ENCODE data around the gene ADH1C. TPM values are rescaled to one million over a fixed set of nuclear protein-coding genes. Genes with fewer than 3 reads are reported as not detected.

ADH1C gene
- polyA plus RNA-seq, 2 donors = 1.7 to 2.3 TPM

DNA sequence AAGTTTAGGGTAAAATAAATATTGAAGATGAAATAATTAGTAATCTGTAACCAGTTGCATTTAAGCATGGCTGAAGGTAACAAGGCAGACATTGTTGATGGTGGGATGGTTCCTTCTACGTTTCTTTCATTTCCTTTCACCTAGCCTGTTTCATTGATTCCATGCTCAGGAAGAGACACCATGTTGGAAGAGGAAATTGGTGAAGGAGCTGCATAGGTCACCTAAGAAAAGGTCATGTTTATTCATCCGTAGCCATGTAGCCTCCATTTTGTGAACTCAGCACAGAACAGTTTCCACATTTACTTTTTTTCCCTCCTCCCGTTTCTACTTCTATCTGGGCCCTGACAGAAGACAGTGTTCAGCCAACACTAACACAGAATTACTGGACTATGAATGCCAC lies 35.2 kb downstream of the ADH1C start:
- peaks cover 0 to 2% of the 10 kb centered on the region in 2 donors for H3K36me3 ChIP-seq (ENCODE audit: control insufficient read depth in 2 of 2, insufficient read depth in 2 of 2, low read length in 1 of 2)
- no peaks in the 10 kb centered on the region for H3K27me3 ChIP-seq (ENCODE audit: control insufficient read depth in 1 of 2, insufficient read depth in 2 of 2, low read length in 2 of 2)
- no peaks in the 10 kb centered on the region for H3K4me1 ChIP-seq (ENCODE audit: control insufficient read depth in 2 of 2, insufficient read depth in 2 of 2, low read length in 1 of 2)
- peaks cover 0 to 2% of the 10 kb centered on the region in 2 donors for H3K9me3 ChIP-seq (ENCODE audit: control insufficient read depth in 2 of 2, insufficient read depth in 1 of 2, low read depth in 1 of 2, low read length in 1 of 2)
- peak overlapping the region in 1 of 2 donors; percentile 21 for H3K27ac ChIP-seq (ENCODE audit: low read depth in 2 of 2, low read length in 1 of 2)
- H3K4me3 ChIP-seq (ENCODE audit: low read depth in 1 of 2, low read length in 2 of 2) = no peak overlapping the region
- WGBS, 2 donors = 76 to 80% methylated on average over 3 of the region's 3 CpGs

DNA sequence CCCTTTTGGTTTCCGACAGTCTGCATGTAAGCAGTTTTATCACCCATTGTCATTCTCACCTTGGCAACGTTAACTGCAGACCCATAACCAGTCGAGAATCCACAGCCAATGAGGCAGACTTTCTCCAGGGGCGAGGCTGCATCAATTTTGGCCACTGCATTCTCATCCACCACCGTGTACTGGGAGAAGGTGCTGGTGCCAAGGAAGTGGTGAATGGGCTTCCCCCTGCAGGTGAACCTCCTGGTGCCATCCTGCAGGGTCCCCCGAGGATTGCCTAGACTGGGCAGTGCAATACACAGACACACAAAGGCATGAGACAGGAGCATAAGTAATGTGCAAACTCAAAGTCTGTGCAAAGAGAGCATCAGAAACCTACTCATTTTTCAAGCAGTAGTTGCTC lies 36.7 kb downstream of the ADH1C start:
- Histone ChIP-seq H3K27ac (ENCODE audit: low read depth in 2 of 2, low read length in 1 of 2) (peak overlapping the region in 1 of 2 donors; percentile 5), H3K4me1 (ENCODE audit: control insufficient read depth in 2 of 2, insufficient read depth in 2 of 2, low read length in 1 of 2) (no peaks in the 10 kb centered on the region), H3K9me3 (ENCODE audit: control insufficient read depth in 2 of 2, insufficient read depth in 1 of 2, low read depth in 1 of 2, low read length in 1 of 2) (no peaks in the 10 kb centered on the region), H3K27me3 (ENCODE audit: control insufficient read depth in 1 of 2, insufficient read depth in 2 of 2, low read length in 2 of 2) (no peaks in the 10 kb centered on the region), H3K4me3 (ENCODE audit: low read depth in 1 of 2, low read length in 2 of 2) (no peak overlapping the region), H3K36me3 (ENCODE audit: control insufficient read depth in 2 of 2, insufficient read depth in 2 of 2, low read length in 1 of 2) (peaks cover 0 to 2% of the 10 kb centered on the region in 2 donors)
- 76 to 79% methylated on average over 6 of the region's 6 CpGs for WGBS, 2 donors

DNA sequence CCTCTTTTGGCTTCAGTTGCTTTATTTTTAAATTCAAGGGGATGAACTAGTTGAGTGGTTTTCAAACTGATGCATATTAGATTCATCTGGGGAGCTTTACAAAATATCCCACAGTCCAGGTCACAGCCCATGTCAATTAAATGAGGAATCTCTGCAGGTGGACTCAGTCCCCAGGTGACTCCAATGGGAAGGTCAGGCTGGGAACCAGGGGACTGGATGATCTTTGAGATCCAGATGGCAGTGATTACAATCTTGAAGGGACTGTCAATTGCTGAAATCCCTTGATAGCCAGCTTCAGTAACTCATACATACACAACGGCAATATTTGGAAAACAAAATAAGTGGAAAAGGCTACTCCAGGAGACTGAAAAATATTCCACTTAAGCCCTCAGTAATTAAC lies 38.3 kb downstream of the ADH1C start:
- no peaks in the 10 kb centered on the region for H3K9me3 ChIP-seq (ENCODE audit: control insufficient read depth in 2 of 2, insufficient read depth in 1 of 2, low read depth in 1 of 2, low read length in 1 of 2)
- 77 to 87% methylated on average over 1 of the region's 1 CpG for WGBS, 2 donors
- H3K27ac ChIP-seq (ENCODE audit: low read depth in 2 of 2, low read length in 1 of 2) = no peak overlapping the region
- H3K4me1 ChIP-seq (ENCODE audit: control insufficient read depth in 2 of 2, insufficient read depth in 2 of 2, low read length in 1 of 2) = no peaks in the 10 kb centered on the region
- no peak overlapping the region for H3K4me3 ChIP-seq (ENCODE audit: low read depth in 1 of 2, low read length in 2 of 2)
- peaks cover 0 to 2% of the 10 kb centered on the region in 2 donors for H3K36me3 ChIP-seq (ENCODE audit: control insufficient read depth in 2 of 2, insufficient read depth in 2 of 2, low read length in 1 of 2)
- no peaks in the 10 kb centered on the region for H3K27me3 ChIP-seq (ENCODE audit: control insufficient read depth in 1 of 2, insufficient read depth in 2 of 2, low read length in 2 of 2)

DNA sequence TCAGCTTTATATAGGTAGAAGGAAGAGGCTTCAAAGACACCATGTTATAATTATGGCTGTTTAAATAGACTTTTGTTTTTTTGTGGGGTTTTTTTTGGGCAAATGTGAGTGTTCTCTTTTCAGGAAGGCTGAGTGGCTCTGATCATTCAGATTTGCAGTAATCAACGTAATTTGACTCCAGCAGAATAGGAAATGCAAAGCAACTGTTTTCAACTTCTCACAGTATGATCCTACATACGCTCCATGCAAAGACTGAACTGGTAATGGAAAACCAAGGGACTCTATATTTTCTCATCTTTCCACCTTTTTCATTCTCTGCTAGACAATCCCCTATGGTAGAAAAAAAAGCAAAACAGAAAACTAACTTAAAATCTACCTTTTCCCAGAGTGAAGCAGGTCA lies 42.2 kb downstream of the ADH1C start:
- Histone ChIP-seq H3K27ac (ENCODE audit: low read depth in 2 of 2, low read length in 1 of 2) (no peak overlapping the region), H3K9me3 (ENCODE audit: control insufficient read depth in 2 of 2, insufficient read depth in 1 of 2, low read depth in 1 of 2, low read length in 1 of 2) (no peaks in the 10 kb centered on the region), H3K4me1 (ENCODE audit: control insufficient read depth in 2 of 2, insufficient read depth in 2 of 2, low read length in 1 of 2) (no peaks in the 10 kb centered on the region), H3K27me3 (ENCODE audit: control insufficient read depth in 1 of 2, insufficient read depth in 2 of 2, low read length in 2 of 2) (no peaks in the 10 kb centered on the region), H3K36me3 (ENCODE audit: control insufficient read depth in 2 of 2, insufficient read depth in 2 of 2, low read length in 1 of 2) (no peaks in the 10 kb centered on the region), H3K4me3 (ENCODE audit: low read depth in 1 of 2, low read length in 2 of 2) (no peak overlapping the region)
- WGBS, 2 donors = 72 to 74% methylated on average over 2 of the region's 2 CpGs

GRCh38 chr4:99305638-99306400 lies 46.7 kb downstream of the ADH1C start:
- no peaks in the 10 kb centered on the region for H3K9me3 ChIP-seq (ENCODE audit: control insufficient read depth in 2 of 2, insufficient read depth in 1 of 2, low read depth in 1 of 2, low read length in 1 of 2)
- H3K4me1 ChIP-seq (ENCODE audit: control insufficient read depth in 2 of 2, insufficient read depth in 2 of 2, low read length in 1 of 2) = no peaks in the 10 kb centered on the region
- no peak overlapping the region for H3K27ac ChIP-seq (ENCODE audit: low read depth in 2 of 2, low read length in 1 of 2)
- no peaks in the 10 kb centered on the region for H3K36me3 ChIP-seq (ENCODE audit: control insufficient read depth in 2 of 2, insufficient read depth in 2 of 2, low read length in 1 of 2)
- 91% methylated on average over 11 of the region's 11 CpGs for WGBS, 2 donors
- H3K27me3 ChIP-seq (ENCODE audit: control insufficient read depth in 1 of 2, insufficient read depth in 2 of 2, low read length in 2 of 2) = no peaks in the 10 kb centered on the region
- no peak overlapping the region for H3K4me3 ChIP-seq (ENCODE audit: low read depth in 1 of 2, low read length in 2 of 2)

DNA sequence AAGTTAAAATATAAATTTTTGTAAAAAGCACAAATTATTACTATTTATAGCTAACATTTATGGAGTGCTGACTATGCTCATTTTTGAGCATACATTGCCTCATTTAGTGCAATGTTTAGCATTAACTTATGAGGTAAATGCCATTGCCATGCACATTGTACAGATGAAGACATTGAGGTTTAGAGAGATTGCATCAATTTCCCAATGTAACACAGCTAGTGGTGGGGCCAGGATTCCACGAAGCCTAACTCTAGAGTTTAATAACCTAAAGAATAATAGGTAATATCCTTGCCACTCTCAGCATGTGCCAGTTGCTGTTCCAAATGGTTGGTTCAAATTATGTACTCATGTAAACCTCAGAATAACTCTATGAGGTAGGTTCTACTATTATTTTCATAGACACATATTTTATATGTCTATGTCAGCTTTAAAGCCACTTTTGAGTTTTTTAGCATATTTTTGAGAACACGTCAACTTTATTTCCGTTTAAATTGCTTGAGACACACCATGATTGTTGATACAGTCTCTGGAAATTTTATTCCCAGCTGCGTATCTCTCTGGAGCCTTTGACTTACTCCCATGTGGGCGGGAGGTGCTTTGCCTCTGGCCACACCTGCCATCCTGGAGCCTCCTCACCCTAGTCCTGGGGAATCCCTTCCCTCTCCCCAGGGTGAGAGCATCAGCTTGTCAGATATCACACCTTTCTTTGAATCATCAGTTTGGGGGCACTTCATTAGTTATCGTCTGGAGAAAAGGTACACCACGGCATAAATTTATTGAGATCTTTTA lies 51.0 kb downstream of the ADH1C start:
- 80 to 83% methylated on average over 7 of the region's 7 CpGs for WGBS, 2 donors
- H3K27ac ChIP-seq (ENCODE audit: low read depth in 2 of 2, low read length in 1 of 2) = peak overlapping the region; percentile 62 to 64
- H3K9me3 ChIP-seq (ENCODE audit: control insufficient read depth in 2 of 2, insufficient read depth in 1 of 2, low read depth in 1 of 2, low read length in 1 of 2) = no peaks in the 10 kb centered on the region
- no peaks in the 10 kb centered on the region for H3K27me3 ChIP-seq (ENCODE audit: control insufficient read depth in 1 of 2, insufficient read depth in 2 of 2, low read length in 2 of 2)
- no peaks in the 10 kb centered on the region for H3K4me1 ChIP-seq (ENCODE audit: control insufficient read depth in 2 of 2, insufficient read depth in 2 of 2, low read length in 1 of 2)
- H3K4me3 ChIP-seq (ENCODE audit: low read depth in 1 of 2, low read length in 2 of 2) = no peak overlapping the region
- H3K36me3 ChIP-seq (ENCODE audit: control insufficient read depth in 2 of 2, insufficient read depth in 2 of 2, low read length in 1 of 2) = no peaks in the 10 kb centered on the region

DNA sequence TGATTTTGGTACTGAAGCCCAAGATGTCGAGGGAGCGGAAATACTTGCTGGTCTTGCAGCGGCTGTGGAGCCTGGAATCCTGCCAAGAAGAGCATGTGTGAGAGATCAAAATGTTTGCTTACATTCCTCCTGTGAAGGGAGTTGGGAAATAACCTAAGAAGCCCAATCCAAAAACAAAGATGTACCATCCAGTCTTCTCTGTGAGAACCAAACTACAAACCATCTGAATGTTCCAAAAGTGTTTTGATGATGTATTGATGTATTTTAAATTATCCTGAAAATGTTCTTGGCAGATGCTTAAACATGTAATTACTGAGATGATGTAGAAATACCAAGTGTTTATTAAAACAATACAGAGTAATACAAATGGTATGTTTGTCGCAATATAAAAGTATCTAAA lies 51.6 kb downstream of the ADH1C start:
- 26 to 32% methylated on average over 4 of the region's 4 CpGs for WGBS, 2 donors
- no peaks in the 10 kb centered on the region for H3K9me3 ChIP-seq (ENCODE audit: control insufficient read depth in 2 of 2, insufficient read depth in 1 of 2, low read depth in 1 of 2, low read length in 1 of 2)
- H3K36me3 ChIP-seq (ENCODE audit: control insufficient read depth in 2 of 2, insufficient read depth in 2 of 2, low read length in 1 of 2) = no peaks in the 10 kb centered on the region
- no peak overlapping the region for H3K4me3 ChIP-seq (ENCODE audit: low read depth in 1 of 2, low read length in 2 of 2)
- H3K4me1 ChIP-seq (ENCODE audit: control insufficient read depth in 2 of 2, insufficient read depth in 2 of 2, low read length in 1 of 2) = no peaks in the 10 kb centered on the region
- no peak overlapping the region for H3K27ac ChIP-seq (ENCODE audit: low read depth in 2 of 2, low read length in 1 of 2)
- H3K27me3 ChIP-seq (ENCODE audit: control insufficient read depth in 1 of 2, insufficient read depth in 2 of 2, low read length in 2 of 2) = no peaks in the 10 kb centered on the region

DNA sequence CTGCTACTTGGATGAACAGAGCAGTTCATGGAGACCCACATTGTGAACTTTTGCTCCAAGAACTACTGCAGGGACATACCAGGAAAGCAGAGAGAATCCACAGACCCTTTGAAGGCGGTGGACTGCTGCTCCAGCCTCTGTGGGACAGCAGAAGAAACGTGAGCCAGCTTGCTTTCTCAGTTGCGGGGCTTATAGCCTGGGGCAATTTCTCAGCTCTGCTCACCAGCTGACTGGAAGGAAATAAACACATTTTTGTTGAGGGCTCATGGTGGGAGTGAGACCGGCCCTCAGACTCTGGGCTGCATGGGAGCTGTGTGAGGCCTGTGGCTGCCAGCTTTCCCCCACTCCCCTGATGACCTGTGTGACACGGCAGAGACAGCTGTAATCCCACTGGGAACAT lies 59.2 kb downstream of the ADH1C start:
- H3K27ac ChIP-seq (ENCODE audit: low read depth in 2 of 2, low read length in 1 of 2) = no peak overlapping the region
- H3K4me1 ChIP-seq (ENCODE audit: control insufficient read depth in 2 of 2, insufficient read depth in 2 of 2, low read length in 1 of 2) = no peaks in the 10 kb centered on the region
- no peaks in the 10 kb centered on the region for H3K36me3 ChIP-seq (ENCODE audit: control insufficient read depth in 2 of 2, insufficient read depth in 2 of 2, low read length in 1 of 2)
- H3K9me3 ChIP-seq (ENCODE audit: control insufficient read depth in 2 of 2, insufficient read depth in 1 of 2, low read depth in 1 of 2, low read length in 1 of 2) = no peaks in the 10 kb centered on the region
- 78 to 88% methylated on average over 5 of the region's 5 CpGs for WGBS, 2 donors
- no peaks in the 10 kb centered on the region for H3K27me3 ChIP-seq (ENCODE audit: control insufficient read depth in 1 of 2, insufficient read depth in 2 of 2, low read length in 2 of 2)
- H3K4me3 ChIP-seq (ENCODE audit: low read depth in 1 of 2, low read length in 2 of 2) = no peak overlapping the region

GRCh38 chr4:99290848-99291786 lies 61.4 kb downstream of the ADH1C start, which contains the start of gene ADH1A:
Gene ADH1A (minus strand): TSS chr4:99290985. CDS start chr4:99290914, 71 bp downstream.
- H3K27me3 ChIP-seq (ENCODE audit: control insufficient read depth in 1 of 2, insufficient read depth in 2 of 2, low read length in 2 of 2) = no peaks in the 10 kb centered on the region
- H3K36me3 ChIP-seq (ENCODE audit: control insufficient read depth in 2 of 2, insufficient read depth in 2 of 2, low read length in 1 of 2) = no peaks in the 10 kb centered on the region
- H3K4me3 ChIP-seq (ENCODE audit: low read depth in 1 of 2, low read length in 2 of 2) = no peak within 1 kb of the TSS
- H3K27ac ChIP-seq (ENCODE audit: low read depth in 2 of 2, low read length in 1 of 2) = no peak within 1 kb of the TSS
- H3K4me1 ChIP-seq (ENCODE audit: control insufficient read depth in 2 of 2, insufficient read depth in 2 of 2, low read length in 1 of 2) = no peaks in the 10 kb centered on the region
- 45 to 67% methylated on average over 3 of the region's 3 CpGs for WGBS, 2 donors
- no peaks in the 10 kb centered on the region for H3K9me3 ChIP-seq (ENCODE audit: control insufficient read depth in 2 of 2, insufficient read depth in 1 of 2, low read depth in 1 of 2, low read length in 1 of 2)
